Measurements from ENCODE around the gene TECPR1.
"Not testable (repeated sequence)": the region's sequence is repeated elsewhere in the genome, so short reads cannot be mapped to it uniquely, and the experiment has no call there.

The TECPR1 gene

GRCh38 chr7:98225913-98226614 lies 26.0 kb downstream of the TECPR1 start:
- DNase-seq = no peak

GRCh38 chr7:98224701-98225181 lies 27.3 kb downstream of the TECPR1 start:
- DNase-seq = no peak

- no peak for DNase-seq
Measured at GRCh38 chr7:98223898-98224700, 27.9 kb downstream of the TECPR1 start.

GRCh38 chr7:98223351-98223897 lies 28.6 kb downstream of the TECPR1 start:
- no peak for DNase-seq

- DNase-seq = no peak
Measured at GRCh38 chr7:98222533-98223195, 29.4 kb downstream of the TECPR1 start.

DNA sequence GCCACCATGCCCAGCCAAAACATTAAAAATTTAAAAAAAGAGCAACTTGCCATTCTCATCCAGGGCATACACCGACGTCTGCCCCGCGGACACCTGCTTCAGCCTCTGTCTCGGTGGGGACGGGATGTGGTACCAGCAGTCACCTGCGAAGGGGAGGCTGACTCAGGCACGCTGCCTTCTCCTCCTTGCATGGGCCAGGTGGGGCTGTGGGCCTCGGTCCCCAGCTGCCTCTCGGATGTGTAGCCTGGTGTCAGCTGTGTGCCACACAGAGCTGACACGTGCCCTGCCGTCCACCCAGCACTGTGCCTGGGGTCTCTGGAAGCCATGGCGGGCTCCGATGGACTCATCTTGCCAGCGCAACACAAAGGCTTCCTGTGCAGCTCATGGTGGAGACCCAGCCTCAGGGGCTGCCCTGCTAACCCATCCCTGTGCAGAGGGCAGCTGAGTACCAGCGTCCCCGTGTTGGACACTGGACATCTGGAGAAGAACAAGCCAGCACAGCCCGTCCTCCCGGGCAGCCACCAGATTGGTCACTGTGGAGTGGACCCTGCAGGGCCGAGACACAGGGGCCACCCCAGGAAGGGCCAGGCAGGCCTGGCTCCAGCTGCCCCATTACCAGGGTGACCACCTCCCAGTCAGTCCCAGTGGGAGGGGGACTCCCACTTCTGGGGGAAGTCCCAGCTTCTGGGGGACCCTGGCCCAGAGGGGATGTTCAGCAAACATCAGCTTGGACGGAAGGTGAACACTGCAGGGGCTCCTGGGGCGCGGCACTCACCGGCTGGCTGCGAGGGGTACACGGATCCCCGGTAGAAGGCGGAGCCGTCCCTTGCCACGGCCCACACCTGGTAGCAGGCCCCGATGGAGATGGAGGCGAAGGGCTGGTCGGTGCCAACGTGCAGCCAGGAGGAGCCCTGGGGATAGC lies 30.2 kb downstream of the TECPR1 start:
- DNase-seq = no peak

GRCh38 chr7:98219382-98219781 lies 32.6 kb downstream of the TECPR1 start:
- DNase-seq = not testable (repeated sequence)

GRCh38 chr7:98217623-98218582 lies 34.1 kb downstream of the TECPR1 start:
- DNase-seq = no peak

DNA sequence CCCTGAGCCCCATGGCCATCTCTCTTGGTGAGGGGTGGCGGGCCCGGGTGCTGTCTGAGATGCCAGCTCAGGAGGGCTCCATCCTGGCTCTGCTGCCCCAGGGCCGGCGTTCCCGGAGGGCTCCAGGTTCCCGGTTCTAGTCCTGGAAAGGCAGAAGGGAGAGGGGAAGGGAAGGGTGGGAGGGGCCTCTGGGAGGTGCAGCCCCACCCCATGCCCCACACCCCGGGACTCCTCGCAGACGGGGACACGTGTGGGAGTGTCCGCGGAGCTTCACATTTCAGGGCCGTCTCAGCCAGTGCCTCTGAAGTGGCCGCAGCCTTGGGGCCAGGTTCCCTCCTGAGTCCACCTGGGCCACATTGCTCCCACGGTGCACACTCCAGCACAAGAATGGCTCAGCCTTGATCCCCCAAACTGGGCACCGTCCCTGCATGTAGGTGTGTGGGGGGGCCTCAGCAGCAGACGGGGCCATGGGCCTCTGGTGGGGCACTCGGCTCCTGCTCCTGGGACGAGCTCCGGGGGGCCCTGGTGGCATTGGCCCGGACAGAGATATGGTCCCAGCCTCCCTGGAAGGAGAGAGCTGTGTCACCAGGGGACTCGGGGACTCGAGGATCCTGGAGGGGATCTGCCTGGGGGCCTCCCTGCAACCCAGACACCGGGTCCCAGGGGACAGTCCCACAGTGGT lies 35.0 kb downstream of the TECPR1 start:
- DNase-seq = no peak

- DNase-seq = no peak
Measured at GRCh38 chr7:98215561-98216495, 36.2 kb downstream of the TECPR1 start.

GRCh38 chr7:98214811-98215321 lies 37.2 kb downstream of the TECPR1 start:
- DNase-seq = no peak

DNA sequence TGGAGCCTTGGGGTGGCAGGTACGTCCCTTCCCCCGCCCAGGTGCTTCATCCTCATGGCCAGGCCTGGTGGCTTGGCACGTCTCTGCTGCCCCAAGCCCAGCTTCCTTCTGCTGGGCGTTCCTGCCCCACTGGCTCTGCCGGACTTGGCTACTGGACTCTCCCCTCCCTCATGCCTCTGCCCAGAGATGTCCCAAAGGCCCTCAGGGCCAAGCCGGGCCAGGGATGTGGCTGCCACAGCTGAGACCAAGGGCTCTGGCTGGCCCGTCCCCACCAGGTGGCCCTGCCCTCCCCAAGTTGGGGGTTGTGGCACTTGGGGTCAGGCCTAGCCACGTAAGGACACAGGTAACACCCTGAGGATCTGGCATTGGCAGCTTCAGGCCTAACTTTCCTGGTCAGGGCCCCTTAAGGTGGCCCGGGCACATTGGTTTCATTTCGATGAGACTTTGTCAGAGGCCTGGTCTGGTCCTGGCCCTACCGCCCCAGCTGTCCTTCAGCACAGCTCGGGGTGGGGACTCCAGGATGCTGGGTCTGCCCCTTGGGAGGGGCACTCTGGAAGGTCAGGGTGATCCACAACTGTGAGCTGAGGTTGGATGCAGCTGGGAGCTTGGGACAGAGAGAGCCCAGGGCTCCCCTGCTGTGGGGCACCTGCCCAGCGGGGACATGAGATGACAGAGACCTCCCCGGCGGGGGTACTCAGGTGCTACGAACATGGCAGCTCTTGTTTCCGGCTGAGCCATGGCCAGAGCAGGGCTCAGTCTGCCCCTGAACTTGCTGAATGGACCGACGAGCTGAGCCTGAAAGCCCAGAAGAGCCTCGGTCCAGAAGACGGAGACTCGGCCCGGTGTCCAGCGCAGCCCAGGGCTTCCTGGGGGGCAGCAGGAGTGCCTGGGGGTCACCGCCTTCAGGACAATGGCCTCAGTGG lies 37.9 kb downstream of the TECPR1 start:
- DNase-seq = no peak

GRCh38 chr7:98213296-98213887 lies 38.6 kb downstream of the TECPR1 start:
- DNase-seq = no peak

GRCh38 chr7:98212532-98213041 lies 39.4 kb downstream of the TECPR1 start:
- no peak for DNase-seq

GRCh38 chr7:98211676-98212531 lies 40.1 kb downstream of the TECPR1 start:
- no peak for DNase-seq

DNA sequence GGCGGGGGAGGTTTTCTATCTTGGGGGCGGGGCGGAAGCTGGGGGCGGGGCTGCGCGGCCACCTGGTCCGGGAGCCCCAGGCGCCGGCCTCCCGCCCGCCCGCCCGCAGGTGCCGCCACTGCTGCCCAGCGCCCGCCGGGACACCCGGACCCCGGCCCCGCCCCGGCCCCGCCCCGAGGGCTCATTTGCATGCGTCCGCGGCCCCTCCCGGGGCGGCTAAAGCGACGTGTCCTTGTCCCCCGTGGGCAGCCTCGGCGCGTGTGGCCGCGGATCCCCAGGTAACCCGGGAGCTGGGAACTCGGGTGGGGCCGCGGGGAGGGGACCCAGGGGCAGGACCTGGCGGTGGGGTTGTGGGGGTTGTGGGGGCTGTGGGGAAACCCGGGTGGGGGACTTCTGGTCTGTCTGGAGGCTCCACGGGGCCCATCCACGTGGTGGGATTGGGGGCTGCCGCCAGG lies 40.8 kb downstream of the TECPR1 start, which contains the start of gene BHLHA15:
Gene BHLHA15, plus strand, starts transcription at position 219 of the 455 bp plus-strand sequence. CDS start 871 bp downstream, outside the sequence.
- DNase-seq = no peak
